GDM1 (cell line): Measurements from ENCODE around the gene SRSF9.
"Not testable (repeated sequence)": the region's sequence is repeated elsewhere in the genome, so short reads cannot be mapped to it uniquely, and the experiment has no call there.

ENCODE experiments used
- DNase-seq: peaks from one replicate; lab custom pipeline; 2025; lab: John Stamatoyannopoulos, UW

SRSF9 gene

DNA sequence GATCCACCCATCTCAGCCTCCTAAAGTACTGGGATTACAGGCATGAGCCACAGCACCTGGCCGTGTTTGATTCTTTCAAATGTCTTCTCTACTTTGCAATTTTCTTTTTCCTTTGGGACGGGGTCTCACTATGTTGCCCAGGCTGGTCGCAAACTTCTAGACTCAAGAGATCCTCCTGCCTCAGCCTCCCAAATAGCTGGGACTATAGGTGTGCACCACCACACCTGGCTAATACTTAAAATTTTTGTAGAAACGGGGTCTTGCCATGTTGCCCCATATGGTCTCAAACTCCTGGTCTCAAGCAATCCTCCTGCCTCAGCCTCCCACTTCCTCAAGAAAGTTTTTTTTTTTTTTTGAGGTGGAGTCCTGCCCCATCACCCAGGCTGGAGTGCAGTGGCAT is 21.6 kb downstream of the SRSF9 start:
- DNase-seq, result no peak

DNA sequence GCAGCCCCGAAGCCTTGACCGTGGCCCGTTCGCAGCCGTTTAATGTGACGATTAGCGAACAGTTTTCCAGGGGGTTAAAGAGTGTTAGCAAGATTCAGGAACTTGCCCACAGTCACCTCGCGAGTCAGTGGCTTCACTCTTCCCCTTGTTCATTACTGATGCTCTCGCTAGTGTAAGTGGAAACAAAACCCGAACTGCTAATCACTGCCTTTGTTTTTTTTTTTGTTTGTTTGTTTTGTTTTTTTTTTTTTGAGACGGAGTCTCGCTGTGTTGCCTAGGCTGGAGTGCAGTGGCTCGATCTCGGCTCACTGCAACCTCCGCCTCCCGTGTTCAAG is 22.7 kb downstream of the SRSF9 start:
- not testable (repeated sequence) for DNase-seq

DNA sequence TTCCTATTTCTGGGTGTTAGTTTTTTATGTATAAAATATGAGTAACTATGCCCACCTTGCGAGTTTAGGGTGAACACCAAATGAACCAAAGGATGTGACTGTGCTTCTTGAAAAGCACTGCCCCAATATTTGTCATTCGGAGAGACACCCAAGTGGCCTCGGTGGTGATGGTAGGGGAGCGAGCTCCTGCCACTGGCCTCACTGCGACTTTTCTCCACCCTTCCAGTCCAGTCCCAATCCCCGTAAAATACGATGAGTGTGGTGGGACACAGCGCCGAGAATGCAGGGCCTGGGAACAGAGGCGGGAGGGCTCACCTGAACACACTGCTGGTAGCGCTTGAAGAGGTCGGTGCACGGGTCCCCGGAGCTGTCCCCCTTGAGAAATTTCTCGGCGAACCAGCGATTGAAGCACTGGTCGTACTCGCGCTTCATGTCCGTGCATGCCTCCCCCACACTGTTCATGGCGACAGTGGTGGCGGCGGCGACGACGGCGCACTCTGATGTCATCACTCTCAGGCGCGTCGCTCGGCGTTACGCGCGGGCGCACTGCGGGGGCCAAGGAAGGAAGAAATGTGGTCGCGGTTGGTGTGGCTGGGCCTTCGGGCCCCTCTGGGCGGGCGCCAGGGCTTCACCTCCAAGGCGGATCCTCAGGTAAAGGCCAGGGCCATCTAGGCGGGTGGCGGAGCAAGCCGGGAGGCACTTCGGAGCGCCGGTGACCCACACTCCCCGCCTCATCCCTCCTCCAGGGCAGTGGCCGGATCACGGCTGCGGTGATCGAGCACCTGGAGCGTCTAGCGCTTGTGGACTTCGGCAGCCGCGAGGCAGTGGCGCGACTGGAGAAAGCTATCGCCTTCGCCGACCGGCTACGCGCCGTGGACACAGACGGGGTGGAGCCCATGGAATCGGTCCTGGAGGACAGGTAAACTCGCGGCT is 23.4 kb downstream of the SRSF9 start, which contains the start of the genes GATC and TRIAP1:
GATC (plus strand) TSS at position 534 of the 933 bp plus-strand sequence; CDS start at position 571, 37 bp downstream.
TRIAP1 (minus strand) TSS at position 474 of the 933 bp plus-strand sequence; CDS start at position 462, 12 bp downstream.
- peak; percentile 77 for DNase-seq

DNA sequence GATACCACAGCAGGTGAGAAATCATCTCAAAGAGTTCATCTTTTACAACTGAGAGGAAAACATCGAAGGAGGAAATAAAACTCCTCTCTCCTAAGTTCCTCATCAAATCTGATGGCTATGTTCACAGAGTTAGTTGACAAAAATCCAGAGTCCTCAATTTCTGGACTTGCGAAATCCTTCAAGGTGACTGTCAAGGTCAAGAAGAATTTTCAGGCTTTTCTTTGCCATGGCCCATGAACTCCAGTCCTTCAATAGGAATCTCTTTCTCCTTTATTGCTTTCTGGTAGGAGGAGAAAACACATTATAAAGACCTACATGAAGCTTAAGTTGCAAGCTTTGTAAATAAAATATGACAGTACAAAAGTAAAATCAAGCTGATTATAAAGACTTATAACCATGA is 24.9 kb downstream of the SRSF9 start:
- DNase-seq, result no peak

DNA sequence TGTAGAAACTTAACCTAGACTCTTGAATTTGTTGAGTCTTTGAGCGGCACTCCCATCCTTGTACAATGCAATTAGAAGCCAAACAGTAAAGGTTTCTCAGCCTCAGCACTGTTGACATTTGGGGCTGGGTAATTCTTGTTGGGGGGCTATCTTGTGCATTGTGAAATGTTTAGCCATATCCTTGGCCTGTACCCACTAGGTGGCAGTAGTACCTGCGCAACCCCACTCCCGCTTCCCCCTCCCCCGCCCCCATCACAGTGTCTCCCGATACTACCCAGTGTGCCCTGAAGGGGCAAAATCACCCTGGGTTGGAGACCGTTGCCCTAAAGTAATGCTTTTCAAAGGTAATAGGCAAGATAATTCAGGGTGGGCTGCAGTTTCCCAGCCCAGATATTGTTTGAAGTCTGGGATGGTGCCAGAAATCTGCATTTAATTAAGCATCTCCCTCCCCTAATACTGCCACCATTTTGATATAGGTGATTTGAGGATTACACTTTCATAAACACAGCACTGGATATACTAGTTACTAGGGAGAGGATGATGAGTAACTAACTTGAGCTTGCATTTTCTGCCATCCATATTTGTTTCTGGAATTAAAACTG is 29.8 kb downstream of the SRSF9 start:
- DNase-seq, result peak; percentile 29

DNA sequence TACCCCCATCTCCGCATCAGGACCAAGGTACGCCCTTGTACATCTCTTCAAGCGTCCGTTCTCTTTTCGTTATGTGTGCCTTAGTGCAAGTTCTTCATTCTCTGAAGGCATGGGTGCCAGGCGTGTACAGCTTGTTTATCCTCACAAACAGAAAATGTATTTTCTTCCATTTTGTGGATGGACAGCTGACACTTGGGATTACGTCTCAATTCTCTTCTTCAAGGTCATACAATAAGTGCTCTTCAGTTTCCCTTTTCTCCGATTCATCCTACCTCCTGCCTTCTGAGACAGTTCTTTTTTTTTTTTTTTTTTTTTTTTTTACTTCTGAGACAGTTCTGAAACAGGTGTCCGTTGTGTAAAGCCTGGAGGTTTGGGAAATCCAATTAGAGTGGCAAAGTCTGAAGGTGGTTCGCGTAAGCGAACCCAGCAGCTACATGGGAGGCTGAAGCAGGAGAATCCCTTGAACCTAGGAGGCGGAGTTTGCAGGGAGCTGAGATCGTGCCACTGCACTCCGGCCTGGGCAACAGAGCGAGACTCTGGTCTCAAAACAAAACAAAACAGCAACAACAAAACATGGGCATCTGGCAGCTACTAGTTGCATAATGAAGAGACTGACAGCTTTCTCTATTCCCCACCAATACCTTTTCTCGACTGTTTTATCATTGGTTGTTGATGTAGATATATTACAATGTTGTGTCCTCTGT is 30.9 kb downstream of the SRSF9 start:
- no peak for DNase-seq

DNA sequence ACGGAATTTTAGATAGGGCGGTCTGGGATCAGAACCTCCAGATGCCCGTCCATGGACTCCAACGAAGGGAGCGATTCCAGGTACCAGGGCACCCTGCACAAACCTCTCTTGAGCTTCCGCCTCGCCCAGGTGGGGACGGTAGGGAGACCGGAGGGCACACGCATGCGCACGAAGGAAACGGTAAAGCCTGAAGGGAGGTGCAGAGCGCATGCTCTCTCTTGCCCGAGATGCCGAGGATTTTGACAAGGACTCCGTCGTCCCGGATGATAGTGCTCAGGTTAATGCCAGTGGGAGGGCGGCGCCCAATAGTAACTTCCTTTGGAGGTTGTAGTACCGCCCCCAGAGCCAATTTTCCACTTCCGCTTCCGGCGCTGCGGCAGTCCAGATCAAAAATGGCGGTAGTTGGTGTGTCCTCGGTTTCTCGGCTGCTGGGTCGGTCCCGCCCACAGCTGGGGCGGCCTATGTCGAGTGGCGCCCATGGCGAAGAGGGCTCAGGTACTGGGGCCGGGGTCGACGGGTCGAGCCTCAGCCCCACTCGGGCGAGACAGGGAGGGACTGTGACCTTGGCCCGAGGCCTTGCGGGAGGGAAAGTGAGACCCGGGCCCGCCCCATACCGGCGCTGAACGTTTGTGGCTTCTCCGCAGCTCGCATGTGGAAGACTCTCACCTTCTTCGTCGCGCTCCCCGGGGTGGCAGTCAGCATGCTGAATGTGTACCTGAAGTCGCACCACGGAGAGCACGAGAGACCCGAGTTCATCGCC is 31.6 kb downstream of the SRSF9 start, which contains the start of gene COX6A1:
COX6A1 (plus strand) TSS at position 379 of the 760 bp plus-strand sequence; CDS start at position 393, 14 bp downstream.
- peak; percentile 96 for DNase-seq

DNA sequence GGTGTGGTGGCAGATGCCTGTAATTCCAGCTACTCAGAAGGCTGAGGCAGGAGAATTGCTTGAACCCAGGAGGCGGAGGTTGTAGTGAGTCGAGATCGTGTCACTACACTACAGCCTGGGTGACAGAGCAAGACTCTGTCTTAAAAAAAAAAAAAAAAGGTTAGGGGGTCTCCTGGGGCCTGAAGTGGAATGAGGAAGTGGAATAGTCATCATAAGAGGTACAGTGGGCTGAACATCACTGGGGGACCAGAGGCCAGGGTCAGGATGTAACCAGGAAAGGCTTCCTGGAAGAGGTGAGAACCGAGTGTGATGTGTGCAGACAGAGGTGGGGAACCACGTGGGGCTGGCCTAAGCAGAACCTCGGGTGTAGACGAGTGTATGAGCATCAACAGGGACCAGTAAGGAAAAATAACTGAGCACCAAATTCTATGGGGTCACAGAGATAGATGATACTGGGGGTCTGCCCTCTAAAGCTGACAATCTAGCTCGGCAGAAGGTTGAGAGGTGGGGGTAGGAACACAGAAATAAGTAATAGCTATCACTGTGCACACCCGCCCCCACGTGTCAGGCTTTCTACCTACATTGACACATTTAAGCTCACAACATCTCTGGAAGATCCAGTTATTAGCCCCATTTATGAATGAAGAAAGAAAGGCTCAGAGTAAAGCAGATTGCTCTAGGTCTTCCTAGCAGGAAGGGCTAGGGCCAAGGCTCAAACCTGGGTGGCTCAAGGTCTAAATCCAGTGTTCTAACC is 36.6 kb downstream of the SRSF9 start:
- no peak for DNase-seq

DNA sequence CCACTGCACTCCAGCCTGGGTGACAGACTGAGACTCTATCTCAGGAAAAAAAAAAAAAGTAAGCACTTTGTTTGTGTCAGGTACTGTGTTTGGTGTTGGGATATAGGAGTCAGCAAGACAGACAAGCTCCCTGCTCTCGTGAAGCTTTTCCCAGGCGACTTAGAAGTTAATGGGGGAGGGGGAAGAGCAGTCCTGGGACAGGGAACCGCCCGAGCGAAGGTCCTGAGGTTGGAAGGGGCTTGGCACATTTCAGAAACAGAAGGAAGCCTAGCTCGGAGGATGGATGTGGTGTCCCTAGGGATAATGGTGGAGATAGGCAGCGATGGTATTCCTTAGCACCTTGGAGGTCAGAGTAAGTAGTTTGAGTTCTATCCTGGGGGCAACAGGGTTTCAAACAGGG is 40.2 kb downstream of the SRSF9 start:
- DNase-seq, result no peak

DNA sequence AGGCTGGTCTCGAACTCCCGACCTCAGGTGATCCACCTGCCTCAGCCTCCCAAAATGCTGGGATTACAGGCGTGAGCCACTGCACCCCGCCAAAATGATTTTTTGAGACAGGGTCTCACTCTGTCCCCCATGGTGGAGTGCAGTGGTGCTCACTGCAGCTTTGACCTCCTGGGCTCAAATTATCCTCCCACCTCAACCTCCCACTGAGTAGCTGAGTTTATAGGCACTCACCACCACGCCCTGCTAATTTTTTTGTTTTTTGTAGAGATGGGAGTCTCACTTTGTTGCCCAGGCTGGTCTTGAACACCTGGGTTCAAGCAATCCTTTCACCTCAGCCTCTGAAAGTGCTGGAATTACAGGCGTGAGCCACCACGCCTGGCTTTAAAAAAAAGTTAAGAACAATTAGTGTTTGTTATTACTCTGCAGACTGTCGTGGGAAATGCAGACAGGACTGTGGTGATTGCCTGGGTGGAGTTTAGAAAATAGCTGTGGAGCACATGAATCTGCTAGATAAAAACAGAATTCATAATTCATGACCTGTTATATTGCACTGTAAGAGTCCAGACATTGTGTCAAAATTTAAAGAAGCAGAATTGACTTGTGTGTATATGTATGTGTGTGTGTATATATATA is 40.8 kb downstream of the SRSF9 start:
- DNase-seq, result no peak

DNA sequence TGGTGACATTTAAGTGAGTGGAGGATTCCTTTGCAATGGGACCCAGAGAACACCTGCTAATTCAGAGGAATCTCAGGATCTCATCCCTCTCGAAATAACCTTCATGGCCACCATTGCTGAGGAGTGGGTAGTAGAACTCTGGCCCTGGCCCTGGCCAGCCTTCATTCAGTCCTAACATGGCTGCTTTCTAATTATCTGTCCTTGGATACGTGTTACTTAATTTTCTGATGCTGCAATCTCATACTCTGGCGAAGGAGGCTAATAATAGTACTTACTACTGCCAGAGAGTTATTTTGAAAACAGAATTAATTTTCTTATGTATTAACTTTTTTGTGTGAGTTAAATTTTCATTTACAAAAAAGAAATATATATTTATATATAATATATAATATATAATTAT is 43.8 kb downstream of the SRSF9 start:
- DNase-seq, result no peak

DNA sequence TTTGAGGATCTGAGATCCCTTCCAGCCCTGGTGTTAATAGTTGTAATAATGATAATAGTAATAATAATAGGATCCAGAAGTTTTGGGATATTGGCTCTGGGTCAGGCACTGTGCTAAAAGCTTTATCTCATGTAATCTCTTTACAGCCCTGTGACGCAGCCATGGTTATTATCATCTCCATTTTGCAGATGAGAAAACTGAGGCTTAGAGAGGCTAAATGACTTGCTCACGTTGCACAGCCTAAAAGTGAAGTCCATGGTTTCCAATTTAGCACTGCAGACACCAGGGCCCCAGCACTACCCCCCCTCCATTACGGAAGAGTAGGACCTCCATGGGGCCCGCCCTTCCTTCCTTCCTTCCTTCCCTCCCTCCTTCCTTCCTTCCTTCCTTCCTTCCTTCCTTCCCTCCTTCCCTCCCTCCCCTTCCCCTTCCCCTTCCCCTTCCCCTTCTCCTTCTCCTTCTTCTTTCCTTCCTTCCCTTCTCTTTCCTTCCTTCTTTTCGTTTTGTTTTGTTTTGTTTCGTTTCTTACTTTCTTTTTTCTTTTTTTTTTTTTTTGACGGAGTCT is 46.6 kb downstream of the SRSF9 start:
- DNase-seq, result no peak

DNA sequence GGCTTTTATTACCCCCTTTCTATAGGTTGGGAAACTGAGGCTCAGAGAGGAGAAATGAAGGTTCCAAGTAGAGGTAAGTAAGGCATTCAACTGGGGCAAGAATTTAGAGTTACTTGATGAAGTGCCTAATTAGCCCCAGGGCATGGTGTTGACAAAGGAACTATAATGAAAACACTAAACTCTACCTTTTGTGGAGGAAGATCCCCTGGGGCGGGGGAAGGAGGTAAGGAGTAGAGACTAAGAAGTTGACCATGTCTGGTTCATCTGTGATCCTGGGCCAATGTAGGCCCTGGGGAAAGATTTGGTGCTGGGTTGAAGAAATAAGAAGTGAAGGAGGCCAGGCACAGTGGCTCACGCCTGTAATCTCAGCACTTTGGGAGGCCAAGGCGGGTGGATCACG is 47.8 kb downstream of the SRSF9 start:
- DNase-seq, result no peak

DNA sequence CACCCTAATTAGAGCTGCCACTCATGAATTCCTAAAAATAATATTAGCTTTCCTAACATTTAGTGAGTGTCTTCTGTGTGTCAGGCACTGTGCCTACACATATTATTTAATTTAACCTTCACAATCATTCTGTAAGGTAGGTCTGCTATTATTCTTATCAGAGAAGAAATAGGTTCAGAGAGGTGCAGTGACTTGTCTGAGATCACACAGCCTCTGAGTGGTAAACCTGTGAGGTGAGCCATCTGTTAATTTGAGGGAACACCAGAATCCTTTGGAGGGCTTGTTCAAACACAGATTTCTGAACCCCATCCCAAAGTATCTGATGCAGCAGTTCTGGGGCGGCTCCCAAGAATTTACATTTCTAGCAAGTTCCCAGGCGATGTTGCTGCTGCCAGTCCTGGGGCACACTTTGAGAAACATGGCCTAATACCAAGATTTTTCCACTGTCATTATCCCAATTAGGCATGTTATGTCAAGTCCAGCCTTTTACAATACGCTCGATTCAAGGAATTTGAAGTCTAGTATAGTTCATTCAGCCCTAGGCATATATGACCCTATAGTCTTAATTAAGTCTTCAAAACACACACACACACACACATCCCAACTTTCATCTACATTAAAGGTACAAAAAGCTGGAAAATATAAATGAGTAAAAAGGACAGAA is 51.5 kb downstream of the SRSF9 start:
- no peak for DNase-seq

DNA sequence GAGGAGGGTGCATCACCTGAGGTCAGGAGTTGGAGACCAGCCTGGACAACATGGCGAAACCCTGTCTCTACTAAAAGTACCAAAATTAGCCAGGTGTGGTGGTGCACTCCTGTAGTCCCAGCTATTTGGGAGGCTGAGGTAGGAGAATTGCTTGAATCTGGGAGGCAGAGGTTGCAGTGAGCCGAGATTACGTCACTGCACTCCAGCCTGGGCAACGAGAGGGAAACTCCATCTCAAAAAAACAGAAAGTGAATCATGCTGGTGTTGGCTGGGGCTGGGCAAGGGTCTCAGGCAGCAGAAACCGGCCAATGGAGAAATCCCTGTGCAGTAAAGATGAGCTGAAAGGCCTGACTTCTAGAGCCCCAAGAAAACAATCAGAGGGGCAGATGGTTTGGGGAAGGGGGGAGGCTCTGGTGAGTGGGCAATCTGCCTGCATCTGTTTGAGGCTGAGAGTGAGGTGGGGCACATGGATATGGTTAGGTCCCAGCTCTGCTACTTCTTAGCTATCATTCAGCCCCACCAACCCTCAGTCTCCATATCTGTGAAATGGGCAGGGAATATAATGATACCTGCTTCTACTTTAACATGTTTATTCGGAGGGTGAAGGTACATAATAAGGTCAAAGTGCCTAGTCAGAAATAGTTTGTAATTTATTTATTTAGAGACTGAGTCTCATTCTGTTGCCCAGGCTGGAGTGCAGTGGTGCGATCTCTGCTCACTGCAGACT is 52.9 kb downstream of the SRSF9 start:
- no peak for DNase-seq

DNA sequence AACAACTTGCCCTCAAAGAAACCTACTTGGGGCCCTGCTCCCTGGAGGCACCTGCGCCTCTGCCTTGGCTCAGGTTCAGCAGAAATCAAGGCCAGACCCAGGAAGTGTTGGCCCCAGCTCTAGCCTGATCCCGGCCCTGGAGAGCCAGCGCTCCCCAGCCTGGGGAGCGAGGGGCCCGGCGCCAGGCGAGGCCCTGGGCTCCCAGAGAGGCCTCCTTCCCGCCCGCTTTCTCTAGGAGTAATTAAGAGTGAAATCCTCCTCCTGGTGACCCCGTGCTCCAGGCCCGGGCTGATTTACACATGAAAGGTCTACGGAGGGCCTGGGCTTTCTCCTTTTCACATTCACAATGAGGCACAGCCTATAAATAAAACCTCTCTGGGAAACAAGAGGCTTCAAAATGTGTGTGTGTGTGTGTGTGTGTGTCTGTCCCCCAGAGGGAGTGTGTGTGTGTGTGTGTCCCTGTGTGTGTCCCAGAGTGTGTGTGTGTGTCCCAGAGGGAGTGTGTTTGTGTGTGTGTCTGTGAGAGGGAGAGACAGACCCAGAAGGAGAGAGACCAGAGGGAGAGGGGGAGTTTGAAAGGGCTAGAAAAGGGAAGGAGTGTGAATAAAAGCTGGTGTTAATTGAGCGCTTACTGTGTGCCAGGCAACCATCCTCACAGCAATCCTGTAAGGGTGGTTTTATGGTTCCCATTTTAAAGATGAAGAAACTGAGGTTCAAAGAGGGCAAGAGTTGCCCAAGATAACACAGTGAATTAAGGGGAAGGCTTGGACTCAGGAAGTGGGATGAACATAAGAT is 55.5 kb downstream of the SRSF9 start:
- DNase-seq, result no peak

DNA sequence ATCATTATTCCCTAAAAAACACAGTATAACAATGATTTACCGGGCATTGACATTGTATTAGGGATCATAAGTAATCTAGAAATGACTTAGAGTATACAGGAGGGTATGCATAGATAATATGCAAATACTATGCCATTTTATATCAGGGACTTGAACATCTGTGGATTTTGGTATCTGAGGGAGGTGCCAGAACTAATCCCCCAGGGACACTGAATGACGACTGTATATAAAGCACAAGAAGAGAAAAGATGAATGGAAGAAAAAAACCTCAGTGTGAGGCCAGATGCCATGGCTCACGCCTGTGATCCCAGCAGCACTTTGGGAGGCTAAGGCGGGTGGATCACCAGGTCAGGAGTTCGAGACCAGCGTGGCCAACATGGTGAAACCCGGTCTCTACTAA is 57.1 kb downstream of the SRSF9 start:
- no peak for DNase-seq
